PC-3 (cell line): ENCODE measurements around the gene NCAPG. TPM values are rescaled to one million over a fixed set of nuclear protein-coding genes. Genes with fewer than 3 reads are reported as not detected.

Experiments
- ATAC-seq: fragments of 200-7000 bp; cut with Tn5 transposase; 2 replicates; pipeline ENCODE4 v1.9.1; 2020; ENCODE audit warnings: mild to moderate bottlenecking, moderate library complexity
- BruUV-seq: library from RNA; stranded (reverse); fragments of 400-500 nt; replicated peaks from 2 replicates; lab custom pipeline; 2021; lab: Mats Ljungman, UMichigan
- CTCF ChIA-PET: fragments of 300-600 bp; sonication (Branson Sonifier 250); formaldehyde crosslinking; loops from one replicate; lab custom pipeline; 2022; ENCODE audit warnings: antibody characterized with exemption; lab: Charles Lee
- POLR2A ChIA-PET: fragments of 300-600 bp; sonication (Branson Sonifier 250); formaldehyde crosslinking; loops from one replicate; lab custom pipeline; 2022; ENCODE audit warnings: antibody characterized with exemption; ENCODE audit not compliant: unreplicated experiment; lab: Charles Lee
- DNase-seq: peaks from one replicate; pipeline ENCODE4 v3.0.0-alpha.2; 2015
- H2AFZ ChIP-seq: fragments of 300-600 bp; sonication (generic); 2 replicates; pipeline ENCODE4 v1.6.0; 2016; ENCODE audit warnings: antibody characterized with exemption, low read length
- H3F3A ChIP-seq: fragments of 300-600 bp; sonication (generic); one replicate; pipeline ENCODE4 v1.6.0; 2017; ENCODE audit warnings: antibody characterized with exemption, low read length, control low read depth, mild to moderate bottlenecking; ENCODE audit not compliant: unreplicated experiment
- H3K27ac ChIP-seq: fragments of 300-600 bp; sonication (generic); 2 replicates; pipeline ENCODE4 v1.5.1; 2016; ENCODE audit warnings: mild to moderate bottlenecking, low read length
- H3K27me3 ChIP-seq: fragments of 300-600 bp; sonication (generic); 2 replicates; pipeline ENCODE4 v1.6.1; 2016; ENCODE audit warnings: low read length, mixed read lengths
- H3K36me3 ChIP-seq: fragments of 300-600 bp; sonication (generic); 2 replicates; pipeline ENCODE4 v1.6.1; 2016; ENCODE audit warnings: low read depth, mixed run types, low read length, mixed read lengths
- H3K4me1 ChIP-seq: fragments of 300-600 bp; sonication (generic); 2 replicates; pipeline ENCODE4 v1.5.1; 2016; ENCODE audit warnings: low read length; ENCODE audit not compliant: insufficient read depth
- H3K4me2 ChIP-seq: fragments of 300-600 bp; sonication (generic); 2 replicates; pipeline ENCODE4 v1.6.0; 2016; ENCODE audit warnings: low read length
- H3K4me3 ChIP-seq: fragments of 300-600 bp; sonication (generic); 2 replicates; pipeline ENCODE4 v1.5.1; 2016; ENCODE audit warnings: mild to moderate bottlenecking, low read length, mixed read lengths
- H3K79me2 ChIP-seq: fragments of 300-600 bp; sonication (generic); 2 replicates; pipeline ENCODE4 v1.6.1; 2017; ENCODE audit warnings: low read length, mixed read lengths
- H3K9ac ChIP-seq: fragments of 300-600 bp; sonication (generic); 2 replicates; pipeline ENCODE4 v1.6.0; 2016; ENCODE audit warnings: mild to moderate bottlenecking, low read length
- H3K9me2 ChIP-seq: fragments of 300-600 bp; sonication (generic); replicated peaks from 2 replicates; pipeline ENCODE4 v1.6.1; 2016; ENCODE audit warnings: mixed run types, low read length, mixed read lengths
- H3K9me3 ChIP-seq: fragments of 300-600 bp; sonication (generic); 2 replicates; pipeline ENCODE4 v1.6.1; 2016; ENCODE audit warnings: low read length, mixed read lengths
- H4K20me1 ChIP-seq: fragments of 300-600 bp; sonication (generic); 2 replicates; pipeline ENCODE4 v1.6.1; 2016; ENCODE audit warnings: low read length, mixed read lengths
- EZH2 ChIP-seq: fragments of 300-600 bp; sonication (generic); IDR thresholded peaks from one replicate; pipeline ENCODE4 v1.6.1; 2017; ENCODE audit warnings: antibody characterized with exemption, mild to moderate bottlenecking, low read length; ENCODE audit not compliant: unreplicated experiment
- EZH2phosphoT487 ChIP-seq: fragments of 300-600 bp; sonication (generic); IDR thresholded peaks from 2 replicates; pipeline ENCODE4 v1.6.1; 2018; ENCODE audit warnings: mild to moderate bottlenecking, antibody characterized with exemption, low read length, borderline replicate concordance
- intact Hi-C: fragments of 100-400 bp; cut with micrococcal nuclease; formaldehyde crosslinking; loops from 2 replicates; pipeline ENCODE4 v1.9.0; 2023
- total RNA-seq: library from RNA; depleted of rRNA; stranded (reverse); fragments of >200 nt; gene quantifications from 2 replicates; pipeline ENCODE4 v1.2.3, GENCODE V29; 2014
- TF ChIP-seq, protein P1 (sequence below): fragments of 300-600 bp; sonication (generic); conservative IDR thresholded peaks from 2 replicates; pipeline ENCODE4 v1.5.1; 2017; ENCODE audit warnings: antibody characterized with exemption, low read depth, mild to moderate bottlenecking, low read length

Gene NCAPG
- total RNA-seq, 1 experiment from 2014 or later, result 27.6 TPM

DNA sequence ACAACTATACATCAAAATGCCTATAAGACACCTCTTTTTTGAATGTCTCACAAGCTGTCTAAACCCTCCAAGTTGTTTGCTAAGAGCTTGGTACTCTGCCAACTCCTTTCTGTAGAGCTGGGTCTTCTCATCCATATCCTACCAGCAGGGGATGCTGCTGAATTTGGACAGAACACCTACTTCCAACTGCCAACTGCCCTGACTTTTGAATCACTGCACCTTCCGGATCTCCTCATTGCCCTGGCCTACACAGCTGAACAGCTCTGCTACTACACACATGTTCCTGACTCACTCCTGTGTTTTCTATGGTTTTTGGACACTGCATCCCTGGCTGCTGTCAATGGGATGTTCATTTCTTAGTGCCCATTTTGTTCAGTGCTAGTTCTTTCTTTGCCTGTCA, 48.1 kb upstream of the NCAPG start:
- ChIA-PET CTCF (no interaction called here), POLR2A (no interaction called here)
- no peak overlapping the region for H2AFZ ChIP-seq
- no peaks in the 10 kb centered on the region for H3K9me3 ChIP-seq
- H3K27ac ChIP-seq, result no peak overlapping the region
- H3K4me2 ChIP-seq, result no peak overlapping the region
- H3K9me2 ChIP-seq, result no peaks in the 10 kb centered on the region
- DNase-seq (peak; percentile 60), ATAC-seq (no peak)
- H3K4me1 ChIP-seq, result no peaks in the 10 kb centered on the region
- H3K9ac ChIP-seq, result no peak overlapping the region
- TF ChIP-seq EZH2 (no peak), EZH2phosphoT487 (no peak)
- TF ChIP-seq, protein P1, sequence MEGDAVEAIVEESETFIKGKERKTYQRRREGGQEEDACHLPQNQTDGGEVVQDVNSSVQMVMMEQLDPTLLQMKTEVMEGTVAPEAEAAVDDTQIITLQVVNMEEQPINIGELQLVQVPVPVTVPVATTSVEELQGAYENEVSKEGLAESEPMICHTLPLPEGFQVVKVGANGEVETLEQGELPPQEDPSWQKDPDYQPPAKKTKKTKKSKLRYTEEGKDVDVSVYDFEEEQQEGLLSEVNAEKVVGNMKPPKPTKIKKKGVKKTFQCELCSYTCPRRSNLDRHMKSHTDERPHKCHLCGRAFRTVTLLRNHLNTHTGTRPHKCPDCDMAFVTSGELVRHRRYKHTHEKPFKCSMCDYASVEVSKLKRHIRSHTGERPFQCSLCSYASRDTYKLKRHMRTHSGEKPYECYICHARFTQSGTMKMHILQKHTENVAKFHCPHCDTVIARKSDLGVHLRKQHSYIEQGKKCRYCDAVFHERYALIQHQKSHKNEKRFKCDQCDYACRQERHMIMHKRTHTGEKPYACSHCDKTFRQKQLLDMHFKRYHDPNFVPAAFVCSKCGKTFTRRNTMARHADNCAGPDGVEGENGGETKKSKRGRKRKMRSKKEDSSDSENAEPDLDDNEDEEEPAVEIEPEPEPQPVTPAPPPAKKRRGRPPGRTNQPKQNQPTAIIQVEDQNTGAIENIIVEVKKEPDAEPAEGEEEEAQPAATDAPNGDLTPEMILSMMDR, result peak; percentile 48
- H3K4me3 ChIP-seq, result no peak overlapping the region
- intact Hi-C loops, result no loop called here
- no peaks in the 10 kb centered on the region for H3K79me2 ChIP-seq
- H3F3A ChIP-seq, result no peaks in the 10 kb centered on the region
- no peaks in the 10 kb centered on the region for H4K20me1 ChIP-seq
- H3K27me3 ChIP-seq, result no peaks in the 10 kb centered on the region
- H3K36me3 ChIP-seq, result no peaks in the 10 kb centered on the region
- BruUV-seq, result no TSS peak

DNA sequence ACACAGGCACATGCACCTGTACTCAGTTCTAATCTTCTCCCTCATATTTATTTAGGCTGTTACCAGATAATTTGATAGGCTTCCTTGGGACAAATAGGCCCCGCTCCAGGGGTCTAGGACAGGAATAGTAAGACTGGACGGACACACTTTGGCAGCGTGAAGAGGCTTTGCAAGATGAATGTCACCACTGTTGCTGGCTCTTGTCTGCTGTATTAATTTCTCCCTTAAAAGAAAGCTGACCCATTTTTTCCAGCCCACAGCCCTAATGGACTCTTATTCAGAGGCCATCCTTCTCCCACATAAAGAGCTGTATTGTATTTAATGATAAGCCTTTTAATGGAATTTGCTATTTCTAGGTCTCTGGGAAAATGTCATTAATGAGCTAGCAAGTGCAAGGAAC, 47.4 kb upstream of the NCAPG start:
- DNase-seq, result no peak
- no peaks in the 10 kb centered on the region for H3F3A ChIP-seq
- no peak for ATAC-seq
- H3K27me3 ChIP-seq, result no peaks in the 10 kb centered on the region
- H3K9me3 ChIP-seq, result no peaks in the 10 kb centered on the region
- H2AFZ ChIP-seq, result no peak overlapping the region
- no peaks in the 10 kb centered on the region for H4K20me1 ChIP-seq
- H3K4me2 ChIP-seq, result no peak overlapping the region
- no peak overlapping the region for H3K27ac ChIP-seq
- ChIA-PET POLR2A (no interaction called here), CTCF (no interaction called here)
- no TSS peak for BruUV-seq
- no peak overlapping the region for H3K4me3 ChIP-seq
- H3K79me2 ChIP-seq, result no peaks in the 10 kb centered on the region
- H3K9me2 ChIP-seq, result no peaks in the 10 kb centered on the region
- intact Hi-C loops, result no loop called here
- H3K36me3 ChIP-seq, result no peaks in the 10 kb centered on the region
- no peak overlapping the region for H3K9ac ChIP-seq
- TF ChIP-seq EZH2phosphoT487 (no peak), EZH2 (no peak)
- TF ChIP-seq, protein P1, result no peak
- H3K4me1 ChIP-seq, result no peaks in the 10 kb centered on the region

DNA sequence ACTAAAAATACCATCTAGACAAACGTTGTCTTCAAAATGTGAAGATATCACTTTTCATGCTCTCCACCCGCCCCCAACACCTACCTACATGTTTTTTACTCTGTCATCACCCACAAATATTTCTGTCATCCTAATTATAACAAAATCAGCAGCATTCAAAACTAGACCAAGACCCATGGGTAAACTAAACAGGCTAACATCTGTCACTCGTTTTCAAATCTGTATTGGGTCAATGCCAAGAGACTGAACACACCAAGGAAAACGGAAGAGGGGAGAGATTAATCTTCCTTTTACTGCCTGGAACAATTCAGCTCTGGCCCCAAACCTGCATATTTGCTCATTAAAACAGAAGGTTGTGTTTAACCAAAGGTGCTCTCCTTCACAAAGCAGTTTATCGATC, 46.8 kb upstream of the NCAPG start:
- Histone ChIP-seq H3F3A (no peaks in the 10 kb centered on the region), H3K9me3 (no peaks in the 10 kb centered on the region), H2AFZ (no peak overlapping the region), H3K79me2 (no peaks in the 10 kb centered on the region), H3K27me3 (no peaks in the 10 kb centered on the region), H3K9me2 (no peaks in the 10 kb centered on the region), H3K9ac (no peak overlapping the region), H3K4me1 (no peaks in the 10 kb centered on the region), H3K27ac (no peak overlapping the region), H3K4me3 (no peak overlapping the region), H3K4me2 (no peak overlapping the region), H3K36me3 (no peaks in the 10 kb centered on the region), H4K20me1 (no peaks in the 10 kb centered on the region)
- TF ChIP-seq EZH2 (no peak), EZH2phosphoT487 (no peak)
- TF ChIP-seq, protein P1, result no peak
- CTCF ChIA-PET, result no interaction called here
- ATAC-seq (no peak), DNase-seq (no peak)
- intact Hi-C loops, result no loop called here
- POLR2A ChIA-PET, result no interaction called here
- BruUV-seq, result no TSS peak
